Stimulated activated CD4-positive, alpha-beta T cell treated with anti-CD3 and anti-CD28 coated beads, TNF-alpha, amount 100 ng/mL, for 1 hour (primary cell): ENCODE data around the gene SLAMF7.

Experiments
- DNase-seq, 3 donors: peaks; one replicate each; pipeline ENCODE4 v3.0.0-alpha.2; 2020; ENCODE audit warnings: low read depth in 3 of 3, low spot score in 1 of 3

The SLAMF7 gene

DNA sequence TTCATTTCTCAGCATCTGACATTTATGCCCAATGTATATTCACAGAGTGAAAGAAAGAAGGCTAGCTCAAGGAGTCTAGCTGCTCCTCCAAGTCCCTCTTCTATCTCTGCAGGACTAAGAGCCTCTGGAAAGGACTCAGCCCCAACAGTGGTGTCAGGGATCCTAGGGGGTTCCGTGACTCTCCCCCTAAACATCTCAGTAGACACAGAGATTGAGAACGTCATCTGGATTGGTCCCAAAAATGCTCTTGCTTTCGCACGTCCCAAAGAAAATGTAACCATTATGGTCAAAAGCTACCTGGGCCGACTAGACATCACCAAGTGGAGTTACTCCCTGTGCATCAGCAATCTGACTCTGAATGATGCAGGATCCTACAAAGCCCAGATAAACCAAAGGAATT, 60.6 kb downstream of the SLAMF7 start:
- DNase-seq, result no peak

DNA sequence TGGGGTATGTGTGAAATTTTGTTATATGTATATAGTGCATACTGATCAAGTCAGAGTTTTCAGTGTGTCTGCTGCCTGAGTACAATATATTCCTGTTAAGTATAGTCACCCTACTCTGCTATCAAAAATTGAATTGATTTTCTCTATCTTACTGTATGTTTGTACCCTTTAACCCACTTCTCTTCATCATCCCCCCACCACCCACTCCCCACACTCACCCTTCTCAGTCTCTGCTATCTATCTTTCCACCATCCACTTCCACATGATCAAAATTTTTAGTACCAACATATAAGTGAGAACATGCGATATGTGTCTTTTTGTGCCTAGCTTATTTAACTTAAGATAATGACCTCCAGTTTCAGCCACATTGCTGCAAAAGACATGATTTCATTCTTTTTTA, 61.1 kb downstream of the SLAMF7 start:
- DNase-seq, result no peak

GRCh38 chr1:160800645-160801408, 61.8 kb downstream of the SLAMF7 start:
- no peak for DNase-seq

DNA sequence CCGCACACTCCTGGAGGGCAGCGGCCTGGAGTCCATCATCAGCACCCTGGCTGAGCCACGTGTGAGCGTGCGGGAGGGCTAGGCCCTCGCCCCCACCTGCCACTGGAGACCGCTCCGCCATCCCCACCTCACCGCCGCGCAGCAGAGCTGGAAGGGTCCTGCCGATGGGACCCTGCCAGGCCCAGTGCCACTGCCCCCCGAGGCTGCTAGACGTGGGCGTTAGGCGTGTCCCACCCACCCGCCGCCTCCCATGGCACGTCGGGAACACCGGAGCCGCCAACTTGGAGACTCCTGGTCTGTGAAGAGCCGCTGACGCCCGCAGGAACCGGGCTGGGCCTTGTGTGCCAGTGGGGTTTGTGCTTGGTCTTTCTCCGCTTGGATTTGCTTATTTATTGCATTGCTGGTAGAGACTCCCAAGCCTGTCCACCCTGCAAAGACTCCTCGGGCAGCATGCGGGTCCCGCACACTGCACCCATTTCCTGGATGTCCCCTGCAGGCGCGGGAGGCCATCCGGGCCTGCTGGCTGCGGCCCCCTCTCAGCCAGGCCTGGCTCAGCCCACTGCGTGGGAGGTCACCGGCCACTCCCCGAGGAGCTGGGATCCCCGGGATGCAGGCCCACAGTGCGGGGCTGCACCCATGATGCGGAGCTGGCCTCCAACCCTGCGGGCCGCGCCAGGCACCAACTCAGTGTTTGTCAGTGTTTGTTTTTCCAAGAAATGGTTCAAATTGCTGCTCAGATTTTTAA, 63.0 kb downstream of the SLAMF7 start:
- no peak for DNase-seq
